ENCODE measurements around the gene SETD1B.
"Not testable (repeated sequence)": the region's sequence is repeated elsewhere in the genome, so short reads cannot be mapped to it uniquely, and the experiment has no call there.

SETD1B gene

DNA sequence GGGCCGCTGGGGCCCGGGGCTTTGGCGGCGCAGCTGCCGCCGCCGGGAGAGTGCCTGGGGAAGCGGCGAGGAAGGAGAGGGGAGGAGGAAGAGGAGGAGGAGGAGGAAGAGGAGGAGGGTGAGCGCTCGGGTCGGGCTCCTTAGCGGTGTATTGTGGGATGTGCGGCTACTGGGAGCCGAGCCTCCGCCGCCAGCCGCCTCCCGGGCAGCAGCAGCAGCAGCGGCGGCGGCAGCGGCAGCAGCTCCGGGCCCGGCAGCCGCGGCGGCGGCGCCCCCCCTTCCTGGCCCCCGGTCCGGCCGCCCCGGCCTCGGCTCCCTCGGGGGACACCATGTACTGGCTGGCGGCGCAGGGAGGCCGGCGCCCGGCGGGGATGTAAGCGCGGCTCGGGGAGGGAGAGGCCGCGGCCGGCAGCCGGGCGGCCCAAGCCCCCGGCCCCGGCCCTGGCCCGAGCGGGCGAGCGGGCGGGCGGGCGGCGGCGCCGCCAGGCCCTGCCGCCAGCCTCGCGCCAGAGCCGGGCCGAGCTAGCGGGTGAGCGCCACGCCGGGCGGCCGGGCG is at the start of gene SETD1B:
SETD1B (plus strand) TSS at position 149 of the 556 bp plus-strand sequence. CDS start 729 bp downstream, outside the sequence.
- DNase-seq: peak; percentile 64 to 66

DNA sequence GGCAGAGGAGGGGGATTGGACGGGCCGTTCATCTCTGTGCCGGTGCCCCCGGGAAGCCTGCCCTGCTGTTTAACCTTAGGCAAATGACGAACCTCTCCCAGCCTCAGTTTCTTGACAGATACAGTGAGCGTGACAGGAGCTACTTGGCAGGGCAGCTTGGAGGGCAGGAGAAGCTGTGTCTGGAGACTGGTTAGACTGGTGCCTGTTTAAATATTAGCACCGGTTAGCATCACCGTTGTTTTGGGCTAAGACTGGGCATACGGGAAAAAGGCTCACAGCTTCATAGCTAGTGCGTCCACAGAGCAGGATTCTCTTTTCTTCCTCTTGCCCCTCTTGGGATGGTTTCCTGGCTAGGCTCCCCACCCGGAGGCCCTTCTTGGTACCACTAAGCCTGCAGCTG is 49.0 kb upstream of the SETD1B start:
- DNase-seq: no peak

DNA sequence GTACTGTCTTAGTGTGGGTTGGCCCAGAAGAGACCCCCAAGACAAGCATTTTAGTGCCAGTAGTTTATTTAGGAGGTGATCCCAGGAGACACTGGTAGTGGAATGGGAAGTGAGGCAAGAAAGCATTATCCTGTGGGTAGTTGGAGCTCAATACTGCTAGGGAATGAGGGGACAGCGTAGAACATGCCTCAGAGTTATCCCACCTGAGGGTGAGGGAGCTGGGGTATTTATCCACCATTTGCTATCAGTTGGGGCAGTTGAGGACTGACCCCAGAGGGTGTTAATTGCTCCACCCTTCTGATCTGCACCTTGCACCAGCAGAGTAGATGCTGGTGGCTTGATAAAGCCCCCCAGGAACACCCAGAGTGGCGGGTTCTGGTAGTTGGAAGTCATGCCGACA is 48.2 kb upstream of the SETD1B start:
- no peak for DNase-seq

DNA sequence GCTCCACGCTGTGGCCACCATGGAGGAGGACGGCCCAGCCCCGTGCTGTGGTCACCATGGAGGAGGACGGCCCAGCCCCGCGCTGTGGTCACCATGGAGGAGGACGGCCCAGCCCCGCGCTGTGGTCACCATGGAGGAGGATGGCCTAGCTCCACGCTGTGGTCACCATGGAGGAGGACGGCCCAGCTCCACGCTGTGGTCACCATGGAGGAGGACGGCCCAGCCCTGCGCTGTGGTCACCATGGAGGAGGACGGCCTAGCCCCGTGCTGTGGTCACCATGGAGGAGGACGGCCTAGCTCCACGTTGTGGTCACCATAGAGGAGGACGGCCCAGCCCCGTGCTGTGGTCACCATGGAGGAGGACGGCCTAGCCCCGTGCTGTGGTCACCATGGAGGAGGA is 45.3 kb upstream of the SETD1B start:
- not testable (repeated sequence) for DNase-seq

DNA sequence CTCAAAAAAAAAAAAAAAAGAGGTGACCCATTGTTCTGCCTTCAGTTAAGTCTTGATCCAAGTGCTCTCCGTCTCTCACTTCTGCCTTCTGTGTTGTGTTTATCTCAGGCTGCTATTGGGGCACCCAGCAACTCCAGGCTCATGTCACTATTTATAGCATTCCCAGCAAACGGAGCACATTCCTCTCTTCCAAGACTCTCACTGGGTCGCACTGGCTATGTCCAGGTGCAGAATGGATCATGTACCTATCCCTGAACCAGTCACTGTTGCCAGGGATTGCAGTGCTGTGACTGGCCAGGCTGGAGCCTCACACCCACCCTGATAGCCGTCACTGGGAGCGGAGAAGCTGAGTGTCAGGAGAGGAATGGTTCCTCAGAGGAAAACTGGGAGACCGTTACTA is 41.5 kb upstream of the SETD1B start:
- no peak for DNase-seq

DNA sequence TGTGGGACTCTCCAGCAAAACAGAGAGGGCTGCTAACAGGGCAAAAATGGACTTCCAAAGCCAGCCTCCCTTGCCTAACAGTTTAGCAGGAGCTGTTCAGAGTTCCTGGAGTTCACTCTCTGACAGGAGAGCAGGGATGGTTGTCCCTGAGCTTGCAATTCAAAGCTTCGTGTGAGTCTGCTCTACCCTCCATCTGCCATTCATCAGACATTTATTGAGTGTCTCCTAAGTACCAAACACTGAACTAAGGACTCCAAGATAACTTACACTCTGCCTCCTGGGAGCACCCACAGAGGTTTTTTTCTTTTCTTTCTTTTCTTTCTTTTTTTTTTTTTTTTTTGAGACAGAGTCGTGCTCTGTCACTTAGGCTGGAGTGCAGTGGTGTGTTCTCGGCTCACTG is 39.0 kb upstream of the SETD1B start:
- no peak for DNase-seq

DNA sequence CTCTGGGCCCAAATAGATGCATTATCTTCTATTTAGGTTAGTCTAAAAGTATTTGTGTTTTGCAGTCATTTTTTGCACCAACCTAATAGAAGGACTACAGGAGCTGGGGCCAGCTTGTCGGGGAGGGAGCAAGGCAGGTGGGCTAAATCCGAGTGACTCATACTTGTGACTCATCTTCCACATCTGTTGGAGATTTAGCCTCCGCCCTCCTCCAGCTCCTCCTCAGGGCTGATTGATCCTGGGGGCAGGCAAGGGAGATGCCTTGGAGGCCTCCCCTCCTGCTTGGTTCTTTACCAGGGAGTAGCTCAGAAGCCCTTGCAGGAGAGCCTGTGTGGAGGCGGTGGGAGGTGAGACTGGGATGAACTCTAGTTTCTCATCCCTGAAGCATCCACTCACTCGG is 38.2 kb upstream of the SETD1B start:
- DNase-seq: no peak

DNA sequence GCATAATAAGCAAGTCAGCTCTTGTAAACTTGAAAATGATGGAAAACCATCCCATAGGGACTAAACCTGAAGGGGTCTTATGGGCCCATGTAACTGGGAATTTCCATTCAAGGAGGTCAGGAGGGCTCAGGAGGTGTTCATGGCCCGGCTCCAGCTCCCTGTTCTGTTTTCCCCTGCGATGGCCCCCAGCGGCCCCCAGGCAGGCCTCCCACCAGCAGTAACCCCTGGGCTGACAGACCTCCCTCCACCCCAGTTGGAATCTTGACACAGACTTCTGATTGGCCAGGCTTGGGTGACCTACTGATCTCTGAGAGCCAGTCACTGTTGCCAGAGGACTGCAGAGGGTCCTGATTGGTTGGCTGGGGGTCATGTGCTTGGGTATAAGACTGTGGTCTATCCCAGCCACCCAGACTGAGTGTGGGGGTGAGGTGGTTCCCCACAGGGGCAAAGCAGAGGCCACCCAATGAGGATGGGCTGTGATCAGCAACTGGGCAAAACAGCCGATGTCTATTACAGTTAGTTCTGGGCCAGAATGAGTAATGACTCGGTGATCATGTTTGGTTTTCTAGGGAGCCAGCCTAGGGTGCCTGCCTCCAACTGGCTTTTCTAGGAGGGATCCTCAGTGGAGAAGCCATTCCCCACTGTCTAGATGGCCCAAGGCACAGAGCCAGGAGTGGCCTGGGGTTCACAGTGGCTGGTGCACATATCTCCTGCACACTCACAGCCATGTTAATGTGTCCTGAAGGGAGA is 37.3 kb upstream of the SETD1B start:
- DNase-seq: no peak

DNA sequence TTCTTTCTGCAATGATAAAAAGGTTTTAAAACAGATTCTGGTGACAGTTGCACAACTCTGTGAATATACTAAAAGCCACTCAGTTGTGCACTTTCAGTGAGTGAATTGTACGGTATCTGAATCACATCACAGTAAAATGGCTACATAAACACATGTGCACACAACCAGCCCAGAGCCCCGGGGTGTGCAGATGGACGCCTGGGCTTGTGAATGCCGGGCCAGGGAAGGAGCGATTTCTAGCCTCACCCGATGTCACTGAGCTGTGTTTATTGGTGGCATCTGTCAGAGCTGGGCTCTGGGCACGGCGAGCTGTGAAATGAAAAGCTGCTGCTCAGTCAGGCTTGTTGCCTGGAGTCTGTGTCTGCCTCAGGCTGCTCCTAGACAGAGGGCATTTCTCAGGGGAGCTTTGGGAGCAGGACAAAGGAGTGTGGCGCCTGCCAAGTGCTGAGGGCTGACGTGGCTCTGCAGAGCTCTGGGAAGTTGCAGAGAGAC is 36.2 kb upstream of the SETD1B start:
- DNase-seq: no peak

DNA sequence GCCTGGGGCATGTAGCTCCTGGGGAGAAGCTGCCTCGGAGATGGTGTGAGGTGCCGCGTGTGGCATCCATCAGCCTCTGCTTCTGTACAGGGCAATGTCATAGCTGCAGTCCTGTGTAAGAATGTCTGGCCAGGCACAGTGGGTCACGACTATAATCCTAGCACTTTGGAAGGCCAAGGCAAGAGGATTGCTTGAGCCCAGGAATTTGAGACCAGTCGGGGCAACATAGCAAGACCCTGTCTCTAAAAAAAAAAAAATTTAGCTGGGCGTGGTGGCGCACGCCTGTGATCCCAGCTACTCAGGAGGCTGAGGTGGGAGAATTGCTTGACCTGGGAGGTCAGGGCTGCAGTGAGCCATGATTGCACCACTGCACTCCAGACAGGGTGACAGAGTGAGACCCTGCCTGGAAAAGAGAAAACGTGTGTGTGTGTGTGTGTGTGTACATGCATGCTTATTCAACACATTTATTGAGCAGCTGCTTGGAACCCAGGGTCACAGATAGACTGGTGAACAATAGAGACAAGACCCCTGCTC is 34.4 kb upstream of the SETD1B start:
- DNase-seq: no peak

DNA sequence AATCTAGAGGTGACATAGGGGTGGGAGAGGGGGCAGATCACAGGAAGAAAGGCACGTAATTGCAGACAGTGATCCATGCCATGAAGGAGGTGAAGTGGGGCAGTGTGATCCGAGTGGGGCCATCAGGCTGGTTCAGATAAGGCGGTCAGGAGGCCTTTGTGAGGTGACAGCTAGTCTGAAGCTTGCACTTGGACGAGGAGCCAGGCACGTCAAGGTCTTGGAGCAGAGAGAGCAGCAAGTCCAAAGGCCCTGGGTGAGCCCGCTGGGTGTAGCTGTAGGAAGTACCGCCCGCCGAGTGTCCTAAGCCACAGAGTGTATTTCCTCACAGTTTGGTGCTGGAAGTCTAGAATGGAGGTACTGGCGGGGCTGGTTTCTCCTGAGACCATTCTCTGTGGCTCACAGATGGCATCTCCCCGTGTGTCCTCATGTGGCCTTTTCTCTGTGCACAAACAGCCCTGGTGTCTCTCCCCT is 33.9 kb upstream of the SETD1B start:
- DNase-seq: no peak

- DNase-seq: no peak
Measured at GRCh38 chr12:121770388-121770787, 33.4 kb upstream of the SETD1B start.

GRCh38 chr12:121770813-121771625 is 32.8 kb upstream of the SETD1B start:
- no peak for DNase-seq

GRCh38 chr12:121773011-121773777 is 30.6 kb upstream of the SETD1B start:
- DNase-seq: peak; percentile 85 to 86

DNA sequence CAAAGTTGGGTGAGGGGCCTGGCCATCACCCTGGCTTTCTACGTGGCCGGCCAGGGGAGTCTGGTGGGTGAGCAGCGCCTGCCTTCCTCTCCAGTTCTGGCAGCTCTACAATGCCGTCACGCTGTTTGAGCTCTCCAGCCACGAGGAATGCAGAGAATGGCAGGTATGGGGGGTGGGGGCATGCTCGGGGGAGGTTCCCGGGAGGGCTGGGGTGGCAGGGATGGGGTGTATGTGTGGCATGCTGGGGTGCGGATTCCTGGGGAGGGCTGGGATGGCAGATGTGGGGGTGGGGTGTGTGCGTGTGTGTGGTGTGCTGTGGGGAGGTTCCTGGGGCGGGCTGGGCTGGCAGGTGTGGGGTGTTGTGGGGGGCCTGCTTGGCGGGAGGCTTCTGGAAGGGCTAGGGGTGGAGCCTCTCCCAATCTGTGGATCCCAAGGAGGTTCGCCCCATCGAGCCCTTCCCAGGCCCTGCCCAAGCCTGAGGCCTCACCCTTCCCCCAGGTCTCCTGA is 28.8 kb upstream of the SETD1B start:
- DNase-seq: no peak

- no peak for DNase-seq
Measured at GRCh38 chr12:121775501-121775900, 28.3 kb upstream of the SETD1B start.

DNA sequence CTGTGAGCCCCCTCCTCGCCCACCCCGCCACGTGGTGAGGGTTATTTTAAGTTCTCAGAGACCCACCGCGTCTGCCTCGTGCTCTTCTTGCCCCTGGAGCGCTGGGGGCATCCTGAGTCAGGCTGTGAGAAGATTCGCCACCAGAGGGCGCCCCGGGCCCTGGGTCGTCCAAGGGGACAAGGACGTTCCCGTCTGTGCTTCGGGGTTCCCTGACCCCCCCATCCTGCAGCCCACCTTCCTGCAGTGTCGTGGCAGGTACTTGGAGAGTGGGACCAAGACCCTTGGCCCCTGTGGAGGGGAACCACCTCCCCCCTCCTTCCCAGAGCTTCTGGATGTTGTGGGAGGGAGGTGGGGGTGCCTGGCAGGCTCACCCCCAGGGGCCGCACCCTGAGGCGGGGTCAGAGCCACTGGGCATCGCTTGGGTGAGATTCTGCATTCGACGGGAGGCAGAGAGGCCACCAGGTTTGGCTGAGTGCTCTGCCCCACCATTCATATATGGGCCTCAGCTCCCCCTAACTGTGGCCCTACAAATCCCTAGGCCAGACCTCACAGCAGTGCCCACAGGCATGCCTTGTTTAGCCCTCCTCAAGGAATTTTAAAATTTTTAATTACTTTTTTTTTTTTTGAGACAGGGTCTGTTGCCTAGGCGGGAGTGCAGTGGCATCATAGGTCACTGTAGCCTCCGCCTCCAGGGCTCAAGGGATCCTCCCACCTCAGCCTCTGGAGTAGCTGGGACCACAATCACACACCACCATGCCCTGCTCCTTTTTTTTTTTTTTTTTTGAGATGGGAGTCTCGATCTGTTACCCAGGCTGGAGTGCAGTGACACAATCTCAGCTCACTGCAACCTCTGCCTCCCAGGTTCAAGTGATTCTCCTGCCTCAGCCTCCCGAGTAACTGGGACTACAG is 27.4 kb upstream of the SETD1B start:
- DNase-seq: peak; percentile 87 to 88

- DNase-seq: no peak
Measured at GRCh38 chr12:121778567-121779421, 25.0 kb upstream of the SETD1B start.

DNA sequence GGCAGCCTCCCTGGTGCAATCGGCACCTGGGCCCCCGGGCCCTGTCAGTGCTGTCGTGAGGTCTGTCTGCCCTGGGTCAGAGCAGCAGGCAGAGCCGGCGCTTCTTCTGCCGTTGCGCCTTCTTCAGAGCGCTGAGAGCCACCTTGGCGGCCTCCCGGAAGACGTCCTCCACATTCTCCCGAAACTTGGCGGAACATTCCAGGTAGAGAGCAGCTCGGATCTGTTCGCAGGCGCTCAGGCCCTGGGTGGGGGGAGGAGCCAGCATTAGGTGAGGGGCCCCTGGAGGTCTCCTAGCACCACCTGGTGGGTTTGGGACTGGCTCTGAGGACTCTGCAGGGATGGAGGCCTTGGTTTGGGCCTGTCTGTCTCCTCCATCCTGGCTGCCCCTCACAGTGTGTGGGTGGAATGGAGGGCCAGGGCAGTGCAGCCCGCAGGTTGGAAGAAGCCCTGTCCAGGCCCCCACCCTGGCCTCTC is 24.4 kb upstream of the SETD1B start:
- no peak for DNase-seq

- no peak for DNase-seq
Measured at GRCh38 chr12:121780429-121780828, 23.4 kb upstream of the SETD1B start.

Data from CD4-positive, alpha-beta T cell treated with Interleukin-4 for 1 hour (primary cell).